Activated CD8-positive, alpha-beta memory T cell treated with anti-CD3 and anti-CD28 coated beads, Interleukin-2, amount 10 ng/mL, durations not matched to agents 7 days and 5 days (primary cell): Measurements from ENCODE around the gene FRMPD1. TPM values are rescaled to one million over a fixed set of nuclear protein-coding genes. Genes with fewer than 3 reads are reported as not detected.

ENCODE experiments used
- ATAC-seq: fragments of 150-1000 bp; cut with Tn5 transposase; one replicate; pipeline ENCODE4 v1.10.0; 2021; ENCODE audit warnings: moderate library complexity
- CTCF ChIA-PET: fragments of 350-600 bp; sonication (Branson Sonifier 250); formaldehyde crosslinking; loops from one replicate; lab custom pipeline; 2021; ENCODE audit warnings: antibody characterized with exemption; lab: Charles Lee
- DNase-seq: peaks from one replicate; pipeline ENCODE4 v3.0.0-alpha.2; 2020
- H3K27ac Mint-ChIP-seq: one replicate; pipeline ENCODE4 v1.8.0; 2021; ENCODE audit warnings: mild to moderate bottlenecking, mixed read lengths
- H3K27me3 Mint-ChIP-seq: one replicate; pipeline ENCODE4 v1.8.0; 2021; ENCODE audit warnings: mixed read lengths
- H3K36me3 Mint-ChIP-seq: one replicate; pipeline ENCODE4 v1.8.0; 2021; ENCODE audit warnings: mild to moderate bottlenecking, mixed read lengths
- H3K4me1 Mint-ChIP-seq: one replicate; pipeline ENCODE4 v1.8.0; 2021; ENCODE audit warnings: mixed read lengths
- H3K4me3 Mint-ChIP-seq: one replicate; pipeline ENCODE4 v1.8.0; 2021; ENCODE audit warnings: mild to moderate bottlenecking, moderate library complexity, mixed read lengths
- H3K9me3 Mint-ChIP-seq: one replicate; pipeline ENCODE4 v1.8.0; 2022; ENCODE audit warnings: low read depth, mixed read lengths
- total RNA-seq, 2 experiments: library from RNA; stranded (reverse); gene quantifications; one replicate each; pipeline ENCODE4 v1.2.3, GENCODE V29; 2021

Gene FRMPD1
- total RNA-seq, 2 experiments from 2014 or later = not detected

DNA sequence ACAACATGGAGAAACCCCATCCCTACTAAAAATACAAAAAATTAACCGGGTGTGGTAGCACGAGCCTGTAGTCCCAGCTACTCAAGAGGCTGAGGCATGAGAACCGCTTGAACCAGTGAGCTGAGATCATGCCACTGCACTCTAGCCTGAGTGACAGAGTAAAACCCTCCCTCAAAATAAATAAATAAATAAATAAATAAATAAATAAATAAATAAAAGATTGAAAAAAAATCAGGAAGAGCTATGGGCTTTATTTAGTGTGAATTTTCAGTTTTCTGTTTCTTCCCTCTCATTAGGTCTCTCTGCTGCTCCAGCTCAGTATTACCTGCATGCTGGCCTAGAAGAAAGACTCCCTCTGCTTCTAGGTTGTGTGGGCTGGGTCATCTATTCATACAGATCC lies 55.0 kb downstream of the FRMPD1 start:
- Mint-ChIP-seq H3K27me3 (peaks cover 41% of the 10 kb centered on the region), H3K9me3 (no peaks in the 10 kb centered on the region), H3K4me3 (no peak overlapping the region), H3K36me3 (no peaks in the 10 kb centered on the region), H3K27ac (no peak overlapping the region), H3K4me1 (peaks cover 9% of the 10 kb centered on the region)
- CTCF ChIA-PET = no interaction called here
- DNase-seq (no peak), ATAC-seq (no peak)

DNA sequence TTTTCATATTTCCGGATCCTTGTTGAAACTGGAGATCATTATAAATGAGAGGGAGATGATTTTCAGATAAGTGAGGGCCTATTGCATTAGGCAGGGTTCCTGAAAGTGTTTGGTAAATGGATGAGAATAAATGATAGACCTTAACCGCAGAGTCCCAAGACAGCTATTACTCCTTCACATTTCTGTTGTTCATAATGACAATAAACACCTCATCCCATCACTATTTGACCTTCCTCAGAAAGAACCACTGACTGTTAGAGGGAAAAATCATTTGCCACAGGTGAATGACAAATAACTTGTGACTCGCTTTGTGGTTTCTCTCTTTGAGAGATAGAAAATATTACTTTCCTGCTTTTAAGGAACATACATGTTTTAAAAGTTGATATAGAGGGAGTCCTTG lies 55.5 kb downstream of the FRMPD1 start:
- no peak overlapping the region for H3K27ac Mint-ChIP-seq
- CTCF ChIA-PET = no interaction called here
- no peak for DNase-seq
- H3K4me1 Mint-ChIP-seq = peaks cover 9% of the 10 kb centered on the region
- H3K27me3 Mint-ChIP-seq = peaks cover 41% of the 10 kb centered on the region
- H3K4me3 Mint-ChIP-seq = no peak overlapping the region
- ATAC-seq = no peak
- H3K36me3 Mint-ChIP-seq = no peaks in the 10 kb centered on the region
- no peaks in the 10 kb centered on the region for H3K9me3 Mint-ChIP-seq

DNA sequence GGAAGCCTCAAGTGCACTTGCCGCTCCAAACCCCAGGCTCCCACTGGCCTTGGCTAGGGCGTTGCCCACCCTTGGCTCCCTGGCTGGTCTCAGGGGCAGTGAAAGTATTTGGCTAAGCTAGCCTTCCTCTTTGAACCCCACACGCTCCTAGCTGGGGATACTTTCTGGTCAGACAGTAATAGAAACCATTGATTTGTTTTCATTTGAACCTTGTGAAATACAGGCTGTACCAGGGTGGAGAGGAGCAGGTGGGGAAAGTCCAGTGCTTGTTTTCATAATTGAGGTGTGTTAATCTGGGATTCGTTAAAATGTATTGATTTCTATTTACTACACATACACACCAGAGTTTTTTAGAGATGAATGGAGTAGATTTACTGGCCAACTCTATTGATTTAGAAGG lies 57.0 kb downstream of the FRMPD1 start:
- Mint-ChIP-seq H3K27me3 (peaks cover 41% of the 10 kb centered on the region), H3K9me3 (no peaks in the 10 kb centered on the region), H3K27ac (no peak overlapping the region), H3K36me3 (no peaks in the 10 kb centered on the region), H3K4me1 (peaks cover 12% of the 10 kb centered on the region), H3K4me3 (no peak overlapping the region)
- no peak for ATAC-seq
- no peak for DNase-seq
- CTCF ChIA-PET = no interaction called here

DNA sequence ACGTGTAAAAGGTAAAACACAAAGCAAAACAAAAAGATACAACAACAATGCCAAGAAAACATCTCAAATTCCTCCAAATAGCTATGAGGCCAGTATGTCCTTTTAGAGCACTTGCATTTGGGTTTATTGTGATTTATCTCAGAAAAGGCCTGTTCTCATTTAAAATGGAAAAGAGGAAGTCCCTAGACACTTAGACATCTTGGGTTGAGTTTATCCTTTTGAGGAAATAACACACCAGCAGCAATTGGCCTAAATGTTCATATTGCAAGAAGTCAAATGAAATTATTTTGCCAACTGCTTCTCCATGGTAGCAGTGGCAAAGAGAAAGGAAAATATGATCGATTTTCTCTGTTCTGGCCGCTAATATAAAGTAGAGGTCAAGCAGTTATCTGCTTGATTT lies 59.3 kb downstream of the FRMPD1 start:
- Mint-ChIP-seq H3K4me1 (peaks cover 12% of the 10 kb centered on the region), H3K4me3 (no peak overlapping the region), H3K36me3 (no peaks in the 10 kb centered on the region), H3K27me3 (peaks cover 44% of the 10 kb centered on the region), H3K9me3 (no peaks in the 10 kb centered on the region), H3K27ac (no peak overlapping the region)
- ATAC-seq (no peak), DNase-seq (no peak)
- CTCF ChIA-PET = interaction anchor here (0.7 kb wide), 1 partner anchor 258 kb away, joined by 4 read pairs; no protein-coding TSS in a partner anchor

DNA sequence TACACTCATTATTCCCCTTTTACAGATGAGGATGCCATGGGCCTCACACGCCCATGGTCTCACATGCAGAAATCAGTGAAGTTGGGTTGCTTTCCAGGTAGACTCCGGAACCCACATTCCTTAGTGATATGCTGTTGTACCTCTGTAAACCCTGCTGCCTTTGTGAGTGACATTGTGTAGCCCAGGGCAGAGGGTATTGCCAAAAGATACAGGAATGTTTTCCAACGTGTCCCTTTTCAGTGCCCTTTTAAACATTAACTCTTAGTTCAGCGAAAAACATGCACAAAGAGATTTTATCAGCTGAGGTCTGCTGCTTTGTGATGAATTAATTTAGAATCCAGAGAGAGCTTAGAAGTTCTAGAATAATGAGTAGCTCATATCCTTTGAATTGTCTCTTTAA lies 64.5 kb downstream of the FRMPD1 start:
- Mint-ChIP-seq H3K27ac (no peak overlapping the region), H3K9me3 (no peaks in the 10 kb centered on the region), H3K4me1 (peaks cover 7% of the 10 kb centered on the region), H3K4me3 (no peak overlapping the region), H3K36me3 (no peaks in the 10 kb centered on the region), H3K27me3 (peaks cover 26% of the 10 kb centered on the region)
- ATAC-seq (no peak), DNase-seq (no peak)
- CTCF ChIA-PET = no interaction called here

DNA sequence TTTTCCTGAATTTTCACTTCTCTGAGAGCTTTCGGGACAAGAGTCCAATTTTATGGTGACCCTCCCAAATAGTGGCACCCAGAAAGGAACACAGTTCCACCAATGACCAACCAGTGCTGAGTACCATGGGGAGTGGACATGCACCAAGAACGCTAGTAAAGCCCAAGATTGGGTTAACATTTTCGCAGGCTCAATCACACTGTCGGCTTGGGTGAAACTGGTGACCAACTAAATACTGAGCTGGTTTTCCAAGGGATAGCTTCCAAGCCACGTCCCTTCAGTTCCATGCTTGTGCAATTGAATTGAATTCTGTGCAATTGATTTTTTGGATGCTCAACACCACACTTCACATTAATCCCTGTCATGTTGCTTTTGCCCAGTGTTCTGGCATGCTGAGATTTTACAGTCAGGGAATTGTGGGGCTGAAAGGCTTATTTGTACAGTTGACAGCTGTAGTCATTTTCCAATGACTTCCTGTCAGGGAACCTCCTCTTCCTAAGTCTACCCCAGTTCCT lies 65.3 kb downstream of the FRMPD1 start:
- DNase-seq (no peak), ATAC-seq (no peak)
- H3K27ac Mint-ChIP-seq = no peak overlapping the region
- peaks cover 7% of the 10 kb centered on the region for H3K4me1 Mint-ChIP-seq
- no peak overlapping the region for H3K4me3 Mint-ChIP-seq
- CTCF ChIA-PET = no interaction called here
- H3K27me3 Mint-ChIP-seq = peaks cover 23% of the 10 kb centered on the region
- H3K36me3 Mint-ChIP-seq = no peaks in the 10 kb centered on the region
- H3K9me3 Mint-ChIP-seq = no peaks in the 10 kb centered on the region

DNA sequence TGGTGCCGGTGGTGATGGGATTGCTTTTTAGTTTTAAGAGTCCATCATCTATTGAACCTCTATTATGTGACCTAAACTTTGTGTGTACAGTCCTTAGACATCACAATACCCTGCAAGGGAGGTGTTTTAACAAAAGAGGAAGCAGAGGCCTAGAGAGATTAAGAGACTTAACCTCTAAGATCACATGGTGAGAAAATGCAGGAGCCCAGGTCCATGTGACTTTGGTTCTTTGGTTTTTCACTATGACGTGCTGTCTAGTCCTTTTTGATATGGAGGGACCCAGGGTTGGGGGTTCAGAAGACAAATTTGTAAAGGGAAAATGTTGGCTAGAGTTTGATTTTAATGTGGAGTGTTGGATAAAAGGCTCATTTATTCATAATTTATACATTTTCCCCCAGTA lies 68.8 kb downstream of the FRMPD1 start:
- Mint-ChIP-seq H3K27ac (no peak overlapping the region), H3K4me1 (peaks cover 4% of the 10 kb centered on the region), H3K27me3 (peaks cover 18% of the 10 kb centered on the region), H3K36me3 (no peaks in the 10 kb centered on the region), H3K4me3 (no peak overlapping the region), H3K9me3 (no peaks in the 10 kb centered on the region)
- DNase-seq (no peak), ATAC-seq (no peak)
- CTCF ChIA-PET = no interaction called here

DNA sequence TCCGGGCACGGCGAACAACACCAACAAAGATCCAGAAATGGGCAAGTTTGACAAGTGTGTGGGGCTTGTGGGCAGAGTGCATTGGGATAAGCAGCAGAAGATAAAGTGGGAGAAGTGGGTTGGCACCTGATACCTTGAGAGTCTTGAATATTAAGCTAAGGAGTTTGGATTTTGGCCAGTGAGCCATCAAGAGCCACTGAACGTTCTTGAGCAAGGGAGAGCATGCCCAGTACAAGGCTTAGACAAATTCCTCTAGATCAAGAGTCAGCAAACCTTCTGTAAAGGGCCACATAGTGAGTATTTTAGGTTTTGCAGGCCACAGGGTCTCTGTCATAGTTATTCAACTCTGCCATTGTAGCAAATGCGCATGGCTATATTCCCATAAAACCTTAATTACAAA lies 76.3 kb downstream of the FRMPD1 start:
- no peak for ATAC-seq
- Mint-ChIP-seq H3K4me1 (no peaks in the 10 kb centered on the region), H3K9me3 (no peaks in the 10 kb centered on the region), H3K36me3 (no peaks in the 10 kb centered on the region), H3K27me3 (peaks cover 19% of the 10 kb centered on the region), H3K27ac (no peak overlapping the region), H3K4me3 (no peak overlapping the region)
- DNase-seq = no peak
- CTCF ChIA-PET = no interaction called here

DNA sequence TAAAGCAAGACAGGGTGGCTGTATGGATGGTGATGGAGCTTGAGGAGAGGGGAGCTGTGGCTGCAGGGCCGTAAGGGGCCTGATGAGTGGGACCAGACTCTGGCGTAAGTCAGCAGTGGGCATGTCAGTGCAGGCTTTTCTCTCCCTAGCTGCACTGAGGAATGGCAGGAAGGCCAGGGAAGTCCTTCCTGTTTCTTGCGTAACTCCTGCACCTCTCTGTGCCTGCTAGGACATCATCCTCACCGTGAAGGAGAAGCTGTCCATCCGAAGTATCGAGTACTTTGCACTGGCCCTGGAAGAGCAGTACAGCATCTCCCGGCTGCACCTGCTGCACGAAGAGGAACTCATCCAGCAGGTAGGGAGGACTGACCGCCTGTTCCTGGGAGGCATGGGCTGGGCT lies 78.7 kb downstream of the FRMPD1 start:
- no peak for ATAC-seq
- Mint-ChIP-seq H3K4me1 (no peaks in the 10 kb centered on the region), H3K4me3 (no peak overlapping the region), H3K36me3 (no peaks in the 10 kb centered on the region), H3K27me3 (peaks cover 38% of the 10 kb centered on the region), H3K9me3 (no peaks in the 10 kb centered on the region), H3K27ac (no peak overlapping the region)
- DNase-seq = no peak
- CTCF ChIA-PET = interaction anchor here (0.7 kb wide), 1 partner anchor 364 kb away, joined by 3 read pairs; no protein-coding TSS in a partner anchor

DNA sequence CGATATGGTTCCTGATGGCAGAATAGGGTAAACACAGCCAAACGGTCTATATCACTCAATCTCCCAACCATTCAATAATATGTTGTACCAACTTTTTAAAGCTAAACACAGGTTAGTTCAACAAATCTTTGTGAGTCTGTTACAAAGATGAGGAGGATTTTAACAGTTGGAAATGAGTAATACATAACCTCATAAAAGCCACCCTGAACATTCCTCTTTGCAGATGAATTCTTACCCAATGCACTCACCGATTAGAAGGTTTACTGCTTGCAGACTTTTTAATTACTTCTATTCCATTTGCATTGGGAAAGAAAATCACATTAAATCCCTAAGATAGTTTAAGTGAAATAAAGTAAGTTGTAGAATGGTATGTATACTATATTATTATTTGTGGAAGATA lies 79.5 kb downstream of the FRMPD1 start:
- CTCF ChIA-PET = no interaction called here
- Mint-ChIP-seq H3K4me1 (no peaks in the 10 kb centered on the region), H3K9me3 (no peaks in the 10 kb centered on the region), H3K27ac (no peak overlapping the region), H3K27me3 (peaks cover 41% of the 10 kb centered on the region), H3K36me3 (no peaks in the 10 kb centered on the region), H3K4me3 (no peak overlapping the region)
- ATAC-seq (no peak), DNase-seq (no peak)

DNA sequence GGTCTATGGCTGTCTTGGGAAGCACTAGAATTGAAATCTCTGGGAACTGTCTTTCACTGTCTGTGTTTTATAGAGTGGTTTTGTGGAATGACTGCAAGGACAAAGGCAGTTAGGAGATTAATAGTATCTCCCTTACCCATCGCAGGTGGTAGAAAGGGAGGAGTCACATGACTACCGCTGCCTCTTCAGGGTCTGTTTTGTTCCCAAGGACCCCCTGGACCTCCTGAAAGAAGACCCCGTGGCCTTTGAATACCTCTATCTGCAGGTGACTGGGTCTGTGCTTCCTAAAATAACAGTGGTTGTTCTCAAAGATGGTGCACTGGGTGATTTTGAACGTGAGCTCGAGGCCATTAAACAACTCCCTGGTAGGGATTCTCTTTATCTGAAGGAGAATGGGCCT lies 80.1 kb downstream of the FRMPD1 start:
- peaks cover 44% of the 10 kb centered on the region for H3K27me3 Mint-ChIP-seq
- no peaks in the 10 kb centered on the region for H3K9me3 Mint-ChIP-seq
- no peak for ATAC-seq
- no peak overlapping the region for H3K4me3 Mint-ChIP-seq
- no peak for DNase-seq
- no peaks in the 10 kb centered on the region for H3K36me3 Mint-ChIP-seq
- CTCF ChIA-PET = no interaction called here
- no peak overlapping the region for H3K27ac Mint-ChIP-seq
- H3K4me1 Mint-ChIP-seq = no peaks in the 10 kb centered on the region

DNA sequence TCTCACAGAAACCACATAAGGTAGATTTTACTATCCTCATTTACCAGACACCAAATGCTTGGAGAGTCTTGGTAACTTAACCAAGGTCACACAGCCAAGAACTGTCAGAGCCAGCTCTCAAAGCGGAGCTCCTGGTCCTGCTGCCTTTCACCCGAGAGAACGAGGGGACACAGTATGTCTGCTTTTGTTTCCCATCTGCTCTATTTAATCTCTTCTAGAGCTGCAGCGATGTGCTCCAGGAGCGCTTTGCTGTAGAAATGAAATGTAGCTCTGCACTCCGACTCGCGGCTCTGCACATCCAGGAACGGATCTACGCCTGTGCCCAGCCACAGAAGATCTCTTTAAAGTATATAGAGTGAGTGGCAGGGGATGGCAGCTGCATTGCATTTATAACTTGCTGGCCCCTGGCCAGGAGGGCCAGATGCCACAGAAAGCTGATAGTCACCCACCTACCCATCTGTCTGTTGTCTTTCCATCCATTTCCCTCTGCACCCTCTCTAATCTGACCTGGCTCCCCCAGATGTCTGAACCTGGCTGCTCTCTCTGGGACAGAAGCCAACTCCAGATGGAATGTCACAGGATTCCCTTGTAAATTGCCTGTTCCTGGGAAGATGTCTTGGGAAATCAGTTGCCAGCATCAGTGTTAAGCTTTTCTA lies 81.5 kb downstream of the FRMPD1 start:
- Mint-ChIP-seq H3K4me3 (no peak overlapping the region), H3K27me3 (peaks cover 41% of the 10 kb centered on the region), H3K4me1 (no peaks in the 10 kb centered on the region), H3K27ac (no peak overlapping the region), H3K9me3 (no peaks in the 10 kb centered on the region), H3K36me3 (no peaks in the 10 kb centered on the region)
- no peak for ATAC-seq
- CTCF ChIA-PET = no interaction called here
- DNase-seq = no peak

DNA sequence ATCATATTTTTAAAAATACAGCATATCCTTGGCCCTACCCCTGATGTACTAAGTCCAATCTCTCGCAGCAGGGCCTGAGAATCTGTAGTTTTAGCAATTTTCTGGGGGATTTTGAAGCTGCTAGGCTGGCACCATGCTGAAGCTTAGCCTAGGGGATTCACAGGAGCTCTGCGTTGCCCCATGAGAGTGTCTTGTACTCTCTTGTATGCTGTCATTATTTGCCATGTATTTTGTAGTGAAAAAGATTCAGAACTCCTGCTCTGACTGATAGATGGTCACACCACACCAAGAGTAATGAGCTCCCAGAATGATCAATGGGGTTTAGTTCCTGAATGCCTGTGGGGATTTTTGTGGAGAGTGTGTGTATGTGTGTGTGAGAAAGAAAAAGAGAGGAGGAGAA lies 82.2 kb downstream of the FRMPD1 start:
- DNase-seq (no peak), ATAC-seq (no peak)
- no peaks in the 10 kb centered on the region for H3K4me1 Mint-ChIP-seq
- CTCF ChIA-PET = interaction anchor here (1.6 kb wide), 1 partner anchor 11 kb away, joined by 4 read pairs; no protein-coding TSS in a partner anchor
- H3K27me3 Mint-ChIP-seq = peaks cover 40% of the 10 kb centered on the region
- H3K36me3 Mint-ChIP-seq = no peaks in the 10 kb centered on the region
- H3K27ac Mint-ChIP-seq = no peak overlapping the region
- no peaks in the 10 kb centered on the region for H3K9me3 Mint-ChIP-seq
- no peak overlapping the region for H3K4me3 Mint-ChIP-seq

DNA sequence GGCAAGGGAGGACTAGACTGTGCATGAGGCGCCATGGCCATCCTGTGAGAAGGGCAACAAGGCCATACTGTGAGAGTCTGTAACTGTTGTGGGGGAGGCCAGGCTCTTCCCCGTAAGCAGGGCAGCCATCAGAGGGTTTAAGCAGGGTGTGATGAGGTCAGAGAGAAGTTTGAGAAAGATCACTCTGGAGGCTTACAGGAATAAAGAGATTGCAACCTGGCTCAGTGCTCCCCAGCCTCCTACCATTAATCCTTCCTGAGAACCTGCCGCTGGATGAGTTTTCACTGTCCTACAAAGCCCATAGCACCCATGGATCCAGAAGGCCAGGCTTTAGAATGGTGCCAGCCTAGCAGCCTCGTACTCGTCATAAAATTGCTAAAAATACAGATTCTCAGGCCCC lies 88.5 kb downstream of the FRMPD1 start:
- no peak for ATAC-seq
- Mint-ChIP-seq H3K27me3 (peaks cover 12% of the 10 kb centered on the region), H3K4me3 (no peak overlapping the region), H3K27ac (no peak overlapping the region), H3K9me3 (no peaks in the 10 kb centered on the region), H3K36me3 (no peaks in the 10 kb centered on the region), H3K4me1 (no peaks in the 10 kb centered on the region)
- DNase-seq = no peak
- CTCF ChIA-PET = no interaction called here
